NCI-H1930 (cell line): Measurements from ENCODE around the gene TFDP2.

ENCODE experiments used
- DNase-seq, 2 experiments: peaks; one replicate each; lab custom pipeline; 2025; lab: John Stamatoyannopoulos, UW

TFDP2 gene

GRCh38 chr3:141963301-141963700, 186.0 kb downstream of the TFDP2 start:
- no peak for DNase-seq

- DNase-seq, result no peak
Observed at GRCh38 chr3:141960731-141961130, 188.6 kb downstream of the TFDP2 start.

- no peak for DNase-seq
Observed at GRCh38 chr3:141959589-141960554, 189.5 kb downstream of the TFDP2 start.

GRCh38 chr3:141955175-141955574, 194.2 kb downstream of the TFDP2 start:
- DNase-seq, result no peak

- no peak for DNase-seq
Observed at GRCh38 chr3:141952611-141953010, 196.7 kb downstream of the TFDP2 start.

- no peak for DNase-seq
Observed at GRCh38 chr3:141950572-141951493, 198.5 kb downstream of the TFDP2 start.

- no peak for DNase-seq
Observed at GRCh38 chr3:141949972-141950371, 199.4 kb downstream of the TFDP2 start.

GRCh38 chr3:141949399-141949798, 199.9 kb downstream of the TFDP2 start:
- no peak for DNase-seq

- no peak for DNase-seq
Observed at GRCh38 chr3:141945726-141946485, 203.4 kb downstream of the TFDP2 start.

GRCh38 chr3:141942006-141942405, 207.3 kb downstream of the TFDP2 start:
- no peak for DNase-seq

- no peak for DNase-seq
Observed at GRCh38 chr3:141941093-141941492, 208.3 kb downstream of the TFDP2 start.

GRCh38 chr3:141940194-141940776, 209.1 kb downstream of the TFDP2 start:
- DNase-seq, result no peak

- no peak for DNase-seq
Observed at GRCh38 chr3:141939759-141940158, 209.6 kb downstream of the TFDP2 start.

GRCh38 chr3:141938011-141938500, 211.3 kb downstream of the TFDP2 start:
- DNase-seq, result no peak

- DNase-seq, result no peak
Observed at GRCh38 chr3:141934354-141934753, 215.0 kb downstream of the TFDP2 start.

GRCh38 chr3:141933421-141934300, 215.7 kb downstream of the TFDP2 start:
- DNase-seq, result no peak

GRCh38 chr3:141930801-141931200, 218.5 kb downstream of the TFDP2 start:
- no peak for DNase-seq

GRCh38 chr3:141929341-141929995, 219.9 kb downstream of the TFDP2 start:
- DNase-seq, result no peak

GRCh38 chr3:141928631-141929270, 220.6 kb downstream of the TFDP2 start:
- DNase-seq, result no peak
